Germinal center (tissue), 1 donor: ENCODE results near the gene C11orf21.
"Not testable (repeated sequence)": the region's sequence is repeated elsewhere in the genome, so short reads cannot be mapped to it uniquely, and the experiment has no call there.

Source experiments
- DNase-seq: peaks from one replicate; pipeline ENCODE4 v3.0.0; 2012; ENCODE audit warnings: mixed read lengths, low spot score

Gene C11orf21

DNA sequence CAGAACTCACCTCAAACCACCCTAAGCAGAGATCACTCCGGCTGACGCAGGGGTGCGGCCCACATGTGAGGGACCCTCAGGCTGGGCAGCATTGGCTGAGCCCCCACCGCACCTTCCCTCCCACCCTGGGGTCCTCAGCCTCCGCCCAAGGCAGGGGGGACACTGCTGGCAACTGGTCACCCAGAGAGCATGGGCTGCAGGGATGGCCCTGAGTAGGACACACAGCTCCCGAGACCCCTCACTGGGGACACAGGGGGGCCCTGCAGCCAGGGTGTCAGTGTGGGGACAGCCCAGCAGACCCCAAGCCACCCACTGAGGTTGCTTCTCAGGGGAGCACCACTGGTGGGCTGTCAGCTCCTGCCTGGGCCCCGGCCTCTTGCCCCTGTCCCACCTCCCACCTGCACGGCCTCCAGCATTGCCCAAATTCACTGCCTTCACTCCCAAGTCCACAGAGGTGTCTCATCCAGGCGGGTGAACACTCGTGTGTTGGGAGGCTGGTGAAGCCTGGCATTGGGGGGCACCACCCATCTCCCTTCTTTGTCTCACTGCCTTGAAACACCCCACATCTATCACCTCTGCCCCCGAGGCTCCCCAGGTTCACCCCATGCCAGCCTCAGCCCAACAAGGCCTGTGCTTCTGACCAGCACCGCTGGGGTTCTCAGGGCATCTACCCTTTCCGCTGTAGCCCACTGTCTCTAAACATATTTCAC lies 4.7 kb downstream of the C11orf21 start:
- DNase-seq, result no peak

DNA sequence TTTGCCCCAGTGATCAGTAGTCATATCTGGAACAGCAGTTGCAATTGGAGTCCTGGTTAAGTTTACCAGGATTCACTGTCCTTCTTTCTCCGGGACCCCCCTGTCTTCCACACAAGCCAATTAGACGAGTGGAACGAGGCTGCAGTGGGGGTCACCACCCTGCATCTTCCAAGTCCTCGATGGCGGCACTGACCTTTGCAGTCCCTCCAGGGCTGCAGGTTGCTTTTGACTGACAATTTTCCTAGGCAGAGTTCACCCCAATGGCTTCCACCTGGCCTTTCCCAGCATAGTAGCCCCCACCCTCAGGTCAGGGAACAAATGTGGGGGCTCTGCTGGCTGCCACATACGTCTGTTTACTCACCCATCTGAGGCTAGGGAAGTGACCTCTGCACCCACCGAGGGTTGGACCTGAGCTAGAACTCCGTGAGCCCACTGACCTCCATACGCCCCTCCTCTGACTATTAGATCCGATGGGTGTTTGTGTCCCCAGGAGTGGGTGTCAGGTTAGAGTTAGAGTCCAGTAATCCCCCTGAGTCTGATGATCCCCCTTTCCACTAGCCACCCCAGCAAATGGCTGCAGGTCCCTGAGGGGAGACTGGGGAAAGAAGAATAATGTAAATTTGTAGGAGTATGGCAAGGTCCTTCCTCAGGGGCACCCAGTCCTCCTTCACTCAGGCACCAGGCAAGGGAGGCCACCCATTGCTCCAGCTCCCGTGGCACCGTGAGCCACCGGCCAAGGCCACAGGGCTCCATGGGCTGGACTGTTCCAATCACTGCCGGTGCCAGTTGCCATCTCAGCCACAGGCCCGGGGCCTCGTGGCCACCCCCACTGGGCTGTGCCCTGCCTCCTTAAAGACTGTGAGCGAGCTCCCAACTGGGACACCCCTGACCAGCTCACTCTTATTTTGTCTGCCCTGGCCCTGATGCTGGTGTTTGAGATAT lies 5.5 kb downstream of the C11orf21 start:
- DNase-seq, result no peak

DNA sequence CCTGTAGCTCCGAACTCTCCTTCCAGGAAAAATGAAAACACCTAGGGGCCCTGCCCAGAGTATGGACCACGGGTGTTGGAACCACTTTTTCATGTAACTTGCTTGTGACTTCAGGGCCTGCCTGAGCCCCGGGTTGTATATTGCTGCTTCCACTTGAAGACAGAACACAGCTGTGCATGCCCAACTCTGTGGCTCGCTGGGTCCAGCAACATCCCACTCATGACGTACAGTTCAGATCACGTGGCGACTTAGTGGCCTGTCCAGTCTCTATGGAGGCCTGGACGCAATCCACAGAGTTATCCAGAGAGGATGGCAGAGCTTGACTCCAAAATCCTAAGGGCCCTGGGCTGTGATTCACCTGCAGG lies 6.8 kb downstream of the C11orf21 start:
- DNase-seq, result no peak

DNA sequence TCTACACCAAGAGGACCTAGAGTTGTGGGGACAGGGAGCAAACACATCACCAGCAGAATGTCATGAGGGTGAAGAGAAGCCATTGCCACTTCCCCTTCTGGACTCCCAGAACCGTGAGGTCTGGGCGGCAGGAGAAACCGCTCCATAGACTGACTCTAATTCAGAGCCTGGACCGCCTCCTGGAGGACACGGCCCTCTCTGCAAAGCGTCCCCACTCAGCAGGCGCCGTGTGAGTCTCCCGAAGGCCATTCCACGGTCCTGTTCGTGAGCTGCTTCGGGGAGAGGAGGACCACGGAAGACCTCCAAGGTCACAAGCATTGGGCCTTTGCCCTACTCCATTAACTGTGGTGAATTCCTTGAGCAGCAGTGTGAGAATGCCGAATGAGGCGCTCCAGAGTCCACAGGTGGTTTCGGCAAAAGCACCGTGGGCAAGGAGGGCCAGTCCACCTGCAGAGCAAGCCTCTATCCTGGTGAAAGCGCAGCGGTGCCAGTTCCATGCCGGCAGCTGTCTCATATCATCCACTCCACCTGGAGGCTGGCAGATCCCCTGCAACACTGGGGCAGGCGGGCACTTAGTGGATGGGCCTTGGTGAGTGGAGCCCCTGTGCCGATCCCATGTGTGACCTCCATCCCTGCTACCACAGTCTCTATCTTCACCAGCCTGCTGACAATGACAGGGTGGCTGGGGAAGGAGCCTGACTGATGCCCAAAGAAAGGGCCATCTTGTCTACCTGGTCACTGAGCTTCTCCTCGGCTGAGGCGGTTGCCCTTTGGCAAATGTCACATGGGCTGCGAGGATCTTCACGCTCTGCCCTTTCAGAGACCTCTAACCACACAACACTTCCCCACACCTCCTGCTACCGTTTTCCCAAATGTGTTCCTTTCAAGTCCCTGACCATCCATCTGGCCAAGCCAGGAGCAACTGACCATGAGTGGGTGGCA lies 7.5 kb downstream of the C11orf21 start:
- no peak for DNase-seq

DNA sequence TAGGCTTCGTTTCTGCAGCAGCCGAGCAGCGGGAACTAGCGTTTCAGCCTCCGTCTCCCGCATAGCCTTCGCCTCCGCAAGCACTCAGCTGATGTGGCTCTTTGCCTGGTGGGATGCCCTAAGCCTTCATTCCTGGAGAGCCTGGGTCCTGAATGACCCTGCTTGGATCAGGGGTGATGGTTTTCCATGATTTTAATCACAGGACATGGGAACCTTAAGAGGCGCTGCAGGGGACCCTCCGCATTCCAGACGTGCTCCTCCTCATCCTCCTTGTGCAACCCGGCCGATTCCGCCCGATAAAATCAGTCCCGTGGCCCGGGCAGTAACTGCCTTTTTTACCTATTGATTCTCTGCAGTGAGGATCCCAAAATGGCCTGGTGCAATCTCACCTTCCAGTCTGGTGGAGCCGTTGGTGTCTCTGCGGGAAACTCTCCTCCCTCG lies 8.2 kb downstream of the C11orf21 start:
- no peak for DNase-seq

DNA sequence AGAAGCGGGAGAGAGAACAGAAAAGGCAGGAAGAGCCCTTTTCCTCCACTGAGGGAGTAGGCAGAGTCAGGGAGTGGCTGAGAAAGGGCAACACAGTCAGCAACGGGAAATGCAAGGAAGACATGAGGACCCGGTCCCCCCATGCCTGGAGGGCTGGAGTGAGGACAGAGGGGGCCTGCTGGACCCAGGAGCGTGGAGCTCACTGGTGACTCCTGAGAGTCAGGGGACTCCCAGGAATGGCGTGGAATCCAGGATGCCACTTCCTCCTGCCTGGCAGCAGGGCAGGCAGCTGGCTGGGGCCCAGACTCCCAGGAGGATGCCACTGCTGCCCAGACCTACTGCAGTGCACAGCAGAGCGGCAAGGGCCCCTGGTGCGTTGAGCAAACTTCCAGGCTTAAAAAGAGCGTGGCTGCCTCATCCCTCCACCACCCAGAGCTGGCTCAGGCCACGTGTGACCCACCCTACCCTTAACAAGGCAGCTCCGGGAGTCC lies 11.3 kb downstream of the C11orf21 start:
- DNase-seq, result no peak

DNA sequence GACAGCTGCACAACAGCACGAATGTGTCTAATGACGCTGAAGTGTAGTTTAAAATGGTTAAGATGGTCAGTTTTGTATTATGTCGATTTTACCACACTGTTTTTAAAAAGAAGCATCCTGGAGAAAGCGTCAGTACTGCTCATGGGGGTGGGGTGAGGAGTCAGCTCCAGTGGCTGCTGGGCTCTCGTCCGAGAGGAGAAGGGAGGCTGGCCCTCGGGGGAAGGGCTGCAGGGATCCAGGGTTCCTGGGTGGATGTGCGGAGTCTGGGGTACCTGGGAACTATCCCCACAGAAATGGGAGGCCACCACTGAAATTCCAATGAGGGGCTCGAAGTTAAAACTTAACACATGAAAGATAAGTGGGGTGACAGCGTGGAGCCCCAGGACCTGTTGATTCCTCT lies 11.9 kb downstream of the C11orf21 start:
- DNase-seq, result no peak

DNA sequence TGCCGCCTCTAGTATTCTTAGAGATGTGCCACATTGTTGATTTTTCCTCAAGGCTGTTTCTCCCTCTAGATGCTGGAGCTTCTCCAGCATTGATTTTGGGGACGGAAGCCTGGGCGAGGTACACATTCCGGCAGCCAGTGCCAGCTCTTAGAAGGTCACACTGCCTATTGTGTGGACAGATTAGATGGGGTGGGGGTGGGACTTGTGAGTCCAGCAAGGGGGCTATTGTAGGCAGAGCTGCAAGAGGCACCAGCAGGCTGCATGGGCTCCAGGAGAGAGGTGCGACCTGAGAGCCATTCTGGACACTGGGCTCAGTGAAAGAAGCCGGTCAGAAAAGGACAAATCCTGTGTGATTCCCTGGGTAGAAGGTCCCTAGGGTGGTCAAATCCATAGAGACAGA lies 12.4 kb downstream of the C11orf21 start:
- DNase-seq, result no peak

DNA sequence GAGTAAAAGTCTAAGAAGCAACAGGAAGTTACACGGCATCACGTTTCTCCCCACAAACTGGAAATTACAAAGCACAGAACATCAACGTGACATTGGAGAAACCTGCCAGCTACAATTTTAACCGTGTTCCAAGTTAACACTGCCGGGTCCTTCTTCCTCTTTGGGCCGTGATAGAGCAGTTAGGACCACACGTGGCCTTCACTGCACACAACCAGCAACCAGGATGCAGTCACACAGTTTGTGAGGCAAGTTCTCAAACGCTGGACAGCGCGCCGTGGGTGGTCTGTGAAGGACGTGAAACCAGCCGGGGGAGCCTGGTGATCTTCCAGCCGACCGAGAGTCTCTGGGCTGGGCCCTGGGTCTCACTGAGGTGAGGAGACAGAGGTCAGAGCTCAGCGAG lies 14.6 kb downstream of the C11orf21 start:
- DNase-seq, result no peak

DNA sequence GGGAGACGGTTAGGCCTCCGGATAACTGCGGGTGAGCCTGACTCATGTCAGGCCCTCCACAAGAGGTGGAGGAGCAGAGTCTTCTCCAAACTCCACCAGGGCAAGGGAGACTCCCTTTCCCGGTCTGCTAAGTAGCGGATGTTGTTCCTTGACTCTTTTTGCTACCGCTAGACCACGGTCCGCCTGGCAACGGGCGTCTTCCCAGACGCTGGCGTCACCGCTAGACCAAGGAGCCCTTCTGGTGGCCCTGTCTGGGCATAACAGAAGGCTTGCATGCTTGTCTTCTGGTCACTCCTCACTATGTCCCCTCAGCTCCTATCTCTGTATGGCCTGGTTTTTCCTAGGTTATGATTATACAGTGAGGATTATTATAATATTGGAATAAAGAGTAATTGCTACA lies 15.4 kb downstream of the C11orf21 start:
- not testable (repeated sequence) for DNase-seq

DNA sequence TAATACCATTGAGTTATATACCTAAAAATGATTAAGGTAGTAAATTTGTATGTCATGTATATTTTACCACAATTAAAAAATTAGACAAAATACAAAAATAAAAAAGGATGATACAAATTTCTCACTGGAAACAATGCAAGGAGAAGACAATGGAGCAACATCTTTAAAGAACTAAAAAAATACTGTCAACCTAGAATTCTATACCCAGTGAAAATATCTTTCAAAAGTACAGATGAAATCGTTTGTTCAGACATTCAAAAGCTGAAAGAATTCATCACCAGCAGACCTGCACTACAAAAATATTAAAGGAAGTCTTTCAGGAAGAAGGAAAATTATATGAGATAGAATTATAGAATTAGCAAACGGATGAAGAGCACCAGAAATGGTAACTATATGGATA lies 21.5 kb downstream of the C11orf21 start:
- DNase-seq, result no peak

DNA sequence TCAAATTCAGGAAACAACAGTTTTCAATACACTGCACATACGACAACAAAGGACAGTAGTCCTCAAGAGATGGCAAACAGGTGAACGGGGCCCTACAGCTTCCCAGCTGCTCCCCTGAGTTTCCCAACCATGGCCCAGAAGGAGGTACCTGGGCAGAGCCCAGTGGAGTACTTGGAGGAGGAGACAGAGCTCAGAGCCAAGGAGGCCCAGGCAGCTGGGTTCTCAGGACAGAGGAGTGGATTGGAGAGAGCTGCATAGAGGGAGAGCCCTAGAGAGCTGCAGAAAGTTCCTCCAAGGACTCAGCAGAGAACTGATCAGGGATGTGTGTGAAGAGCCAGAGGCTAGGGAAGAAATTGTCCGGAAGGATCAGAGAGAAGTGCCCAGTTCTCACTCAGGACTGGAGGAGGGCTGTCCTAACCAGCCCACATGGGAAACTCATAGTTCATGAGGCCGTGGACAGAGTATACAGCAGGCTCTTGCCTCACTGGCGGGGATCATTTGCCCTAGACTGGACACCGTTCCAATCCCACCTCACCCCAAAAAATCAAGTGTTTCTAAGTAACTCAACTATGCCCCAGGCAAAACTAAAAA lies 23.7 kb downstream of the C11orf21 start:
- DNase-seq, result no peak

DNA sequence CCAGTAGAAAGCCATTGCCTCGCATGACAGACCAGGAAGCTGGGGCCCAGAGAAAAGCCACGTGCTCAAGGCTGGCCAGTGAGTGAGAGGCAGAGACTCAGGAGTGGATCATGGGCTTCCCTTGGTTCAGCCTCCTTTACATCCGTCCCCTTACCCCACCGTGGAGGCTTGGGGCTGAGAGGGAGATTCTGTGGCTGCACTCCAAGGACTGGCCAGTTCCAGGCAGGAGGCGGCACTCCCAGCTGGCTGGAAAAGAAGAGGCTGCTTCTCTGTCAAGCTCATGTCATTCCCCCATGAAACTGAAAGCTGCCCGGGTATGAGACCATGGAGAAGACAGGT lies 24.7 kb downstream of the C11orf21 start:
- DNase-seq, result no peak

DNA sequence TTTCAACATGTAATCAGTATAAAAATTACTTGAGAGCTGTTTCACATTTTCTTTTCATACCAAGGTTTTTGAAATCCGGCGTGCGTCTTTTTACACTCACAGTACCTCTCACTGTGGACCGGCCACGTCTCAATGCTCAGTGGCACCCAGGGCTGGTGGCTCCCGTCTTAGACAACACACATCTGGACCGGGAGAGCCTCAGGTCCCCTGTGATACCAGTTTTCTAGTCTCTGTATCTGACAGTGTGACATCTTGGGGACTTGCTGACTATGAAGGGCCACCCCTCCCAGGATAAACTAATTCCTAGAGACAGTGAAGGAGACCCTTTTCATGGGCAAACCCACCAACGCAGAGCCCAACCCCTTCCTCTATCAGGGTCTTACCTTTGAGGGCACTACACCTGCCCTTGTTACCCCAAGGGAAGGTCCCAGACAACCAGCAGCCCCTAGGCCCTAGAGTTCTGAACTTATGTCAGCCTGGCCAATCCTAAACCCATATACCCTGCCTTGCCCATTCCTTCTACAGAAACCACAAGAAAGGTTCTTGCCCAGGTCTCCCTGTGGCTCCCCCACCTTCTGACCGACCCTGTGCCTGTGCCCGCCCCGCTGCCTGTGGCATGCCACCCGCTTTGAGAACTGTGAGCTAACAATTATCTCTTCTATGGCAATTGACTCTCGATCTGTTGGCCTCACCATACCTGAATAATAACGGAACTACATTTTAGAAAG lies 25.3 kb downstream of the C11orf21 start:
- no peak for DNase-seq

DNA sequence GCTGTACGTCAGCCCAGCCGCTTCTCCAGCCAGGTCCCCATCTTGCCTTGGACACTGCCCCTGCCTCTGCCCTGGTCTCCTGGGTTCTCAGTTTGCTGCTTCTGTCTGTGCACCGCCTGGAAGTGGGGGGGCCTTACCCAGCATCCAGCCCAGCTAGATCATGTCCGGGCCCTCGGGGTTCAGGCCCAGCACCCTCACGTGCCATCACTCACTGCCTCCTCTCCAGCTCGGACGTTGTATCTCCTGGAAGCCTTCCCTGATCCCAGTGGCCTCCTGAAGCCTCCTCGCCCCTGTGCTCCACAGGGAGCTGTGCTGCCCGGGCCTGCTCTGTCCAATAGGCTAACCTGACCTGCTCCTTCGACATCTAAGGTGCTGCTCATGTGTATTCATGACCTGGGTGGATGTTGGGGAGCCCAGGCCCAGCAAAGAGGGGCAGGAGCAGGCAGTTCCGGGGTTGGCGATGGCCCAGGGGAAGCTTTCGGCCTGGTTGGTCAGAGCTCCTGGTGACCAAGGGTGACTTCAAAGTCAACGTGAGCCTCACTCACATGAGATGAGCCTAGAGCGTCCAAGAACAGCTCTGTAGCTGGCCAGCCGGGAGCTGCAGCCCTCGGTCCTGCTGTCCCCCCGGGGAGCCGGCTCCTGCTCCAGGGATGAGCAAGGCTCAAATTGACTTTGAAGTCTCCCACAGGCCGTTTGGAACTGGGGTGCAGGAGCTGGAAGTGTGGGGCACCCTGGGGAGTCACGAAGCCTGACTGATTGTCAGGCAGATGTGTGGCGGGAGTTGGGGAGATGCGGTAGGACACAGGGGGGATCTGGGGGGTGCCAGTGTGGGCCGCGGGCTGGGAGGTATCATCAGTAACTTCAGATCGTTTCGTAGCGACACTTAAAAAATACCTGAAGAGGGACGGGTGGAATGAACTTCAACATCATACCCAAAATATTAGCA lies 26.1 kb downstream of the C11orf21 start:
- DNase-seq, result no peak

DNA sequence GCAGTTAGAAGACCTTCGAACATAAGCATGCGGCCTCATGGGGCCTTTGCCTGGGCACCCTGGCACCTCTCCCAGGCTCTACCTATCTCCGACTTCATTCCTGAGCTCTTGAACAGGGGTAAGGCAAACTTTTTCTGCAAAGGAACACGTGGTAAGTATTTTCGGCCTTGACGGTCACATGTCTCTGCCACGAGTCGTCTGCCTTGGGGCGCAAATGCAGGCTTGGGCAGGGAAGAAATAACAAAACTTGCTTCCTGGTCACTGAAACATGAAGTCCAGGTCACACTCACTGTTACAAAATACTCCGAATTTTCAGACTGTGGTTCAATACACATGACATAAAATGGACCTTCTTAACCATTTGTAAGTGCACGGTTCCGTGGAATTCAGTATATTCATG lies 27.9 kb downstream of the C11orf21 start:
- DNase-seq, result no peak

DNA sequence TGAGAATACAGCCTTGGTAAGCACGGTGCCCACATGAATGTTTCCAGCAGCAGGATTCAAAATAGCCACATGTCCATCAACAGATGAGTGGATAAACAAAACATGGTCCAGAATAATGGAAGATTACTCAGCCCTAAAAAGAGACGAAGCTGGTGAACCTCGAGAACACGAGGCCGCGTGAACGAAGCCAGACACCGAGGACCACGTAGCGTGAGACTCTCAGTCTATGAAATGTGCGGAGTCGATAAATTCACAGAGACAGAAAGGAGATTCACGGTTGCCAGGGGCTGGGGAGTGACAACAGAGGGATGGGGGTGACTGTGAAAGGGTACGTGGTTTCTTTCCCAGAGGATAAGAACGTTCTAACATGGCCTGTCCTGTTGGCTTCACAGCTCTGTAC lies 28.4 kb downstream of the C11orf21 start:
- DNase-seq, result no peak

DNA sequence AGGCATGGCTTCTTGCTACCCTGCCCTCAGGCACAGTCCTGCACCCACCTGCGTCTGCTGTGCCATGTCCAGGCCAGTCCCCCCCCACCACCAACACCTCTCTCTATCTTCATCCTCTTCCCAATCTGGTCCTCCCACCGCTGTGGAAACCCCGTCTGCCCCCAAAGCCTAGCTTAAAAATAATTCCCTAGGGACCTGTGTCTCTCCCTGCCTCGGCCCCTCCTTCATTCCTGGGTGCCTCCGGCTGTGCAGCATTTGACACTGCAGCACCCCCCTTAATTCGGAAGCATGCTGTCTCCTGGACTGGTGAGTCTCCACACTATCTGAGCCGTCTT lies 28.8 kb downstream of the C11orf21 start:
- DNase-seq, result no peak

DNA sequence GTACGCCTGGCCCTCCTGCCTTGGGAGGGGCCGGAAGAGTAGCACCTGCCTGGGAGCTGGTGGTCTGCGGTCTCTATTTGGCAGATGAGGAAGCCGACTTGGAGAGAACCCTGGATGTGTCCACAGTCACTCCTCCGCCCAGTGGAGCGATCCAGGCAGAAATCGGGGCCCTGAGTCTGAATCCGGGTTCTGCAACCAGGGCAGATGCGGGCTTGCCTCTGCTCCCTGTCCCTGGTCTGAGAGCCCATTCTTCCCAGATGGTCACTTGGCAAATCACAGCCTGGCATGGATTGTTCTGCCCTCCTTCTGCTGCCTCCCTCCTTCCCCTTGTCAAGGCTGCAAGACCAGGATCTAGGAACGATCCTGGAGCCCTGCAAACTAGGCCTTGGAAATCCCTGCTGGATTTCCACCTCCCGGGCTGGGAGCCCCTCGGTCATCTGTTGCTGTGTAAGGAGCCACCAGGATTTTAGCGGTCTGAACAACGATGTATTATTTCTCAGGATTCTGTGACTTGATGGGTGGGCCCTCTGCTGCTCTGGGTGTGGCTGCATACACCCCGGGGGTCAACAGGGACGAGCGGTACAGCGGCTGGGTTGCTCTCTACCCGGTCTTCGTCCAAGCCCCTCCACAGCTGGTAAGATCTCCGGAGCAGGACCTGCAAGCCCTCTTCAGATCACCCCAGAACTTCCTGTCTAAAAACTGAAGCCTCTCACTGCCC lies 29.3 kb downstream of the C11orf21 start:
- DNase-seq, result no peak
